ENCODE measurements around the gene CREBL2.
"Not testable (repeated sequence)": the region's sequence is repeated elsewhere in the genome, so short reads cannot be mapped to it uniquely, and the experiment has no call there.

CREBL2 gene

DNA sequence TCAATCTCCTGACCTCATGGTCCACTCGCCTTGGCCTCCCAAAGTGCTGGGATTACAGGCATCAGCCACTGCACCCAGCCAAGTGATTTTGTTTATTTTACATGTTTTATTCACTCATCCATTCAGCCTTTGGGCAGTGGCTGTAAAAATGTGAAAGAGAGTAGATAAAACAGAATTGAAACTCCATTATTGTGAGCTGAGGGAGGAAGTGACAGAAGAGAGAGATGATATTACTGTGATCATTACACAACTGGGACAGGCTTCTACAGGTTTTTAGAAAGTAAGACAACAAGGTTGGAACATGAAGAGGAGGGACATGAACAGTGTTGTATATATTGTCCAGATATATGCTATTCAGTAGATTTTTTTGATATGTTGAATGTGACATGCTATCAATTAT, 25.0 kb downstream of the CREBL2 start:
- DNase-seq (ENCODE audit: low read depth): no peak
- no peak overlapping the region for H3K4me3 ChIP-seq (ENCODE audit: control insufficient read depth, low read depth, low read length)
- TF ChIP-seq, protein P1, sequence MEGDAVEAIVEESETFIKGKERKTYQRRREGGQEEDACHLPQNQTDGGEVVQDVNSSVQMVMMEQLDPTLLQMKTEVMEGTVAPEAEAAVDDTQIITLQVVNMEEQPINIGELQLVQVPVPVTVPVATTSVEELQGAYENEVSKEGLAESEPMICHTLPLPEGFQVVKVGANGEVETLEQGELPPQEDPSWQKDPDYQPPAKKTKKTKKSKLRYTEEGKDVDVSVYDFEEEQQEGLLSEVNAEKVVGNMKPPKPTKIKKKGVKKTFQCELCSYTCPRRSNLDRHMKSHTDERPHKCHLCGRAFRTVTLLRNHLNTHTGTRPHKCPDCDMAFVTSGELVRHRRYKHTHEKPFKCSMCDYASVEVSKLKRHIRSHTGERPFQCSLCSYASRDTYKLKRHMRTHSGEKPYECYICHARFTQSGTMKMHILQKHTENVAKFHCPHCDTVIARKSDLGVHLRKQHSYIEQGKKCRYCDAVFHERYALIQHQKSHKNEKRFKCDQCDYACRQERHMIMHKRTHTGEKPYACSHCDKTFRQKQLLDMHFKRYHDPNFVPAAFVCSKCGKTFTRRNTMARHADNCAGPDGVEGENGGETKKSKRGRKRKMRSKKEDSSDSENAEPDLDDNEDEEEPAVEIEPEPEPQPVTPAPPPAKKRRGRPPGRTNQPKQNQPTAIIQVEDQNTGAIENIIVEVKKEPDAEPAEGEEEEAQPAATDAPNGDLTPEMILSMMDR (IDR thresholded peaks at IDR 0.05; ENCODE audit: control insufficient read depth, insufficient read depth, low read depth, low read length, missing control alignments): no peak

DNA sequence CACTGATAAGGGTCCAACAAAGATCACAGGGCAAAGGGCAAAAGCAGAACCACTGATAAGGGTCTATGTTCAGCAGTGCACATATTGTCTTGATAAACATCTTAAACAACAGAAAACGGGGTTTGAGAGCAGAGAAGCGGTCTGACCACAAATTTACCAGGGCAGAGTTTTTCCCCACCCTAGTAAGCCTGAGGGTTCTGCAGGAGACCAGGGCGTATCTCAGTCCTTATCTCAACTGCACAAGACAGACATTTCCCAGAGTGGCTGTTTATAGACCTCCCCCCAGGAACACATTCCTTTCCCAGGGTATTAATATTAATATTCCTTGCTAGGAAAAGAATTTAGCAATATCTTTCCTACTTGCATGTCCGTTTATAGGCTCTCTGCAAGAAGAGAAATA, 28.3 kb downstream of the CREBL2 start:
- H3K4me3 ChIP-seq (ENCODE audit: control insufficient read depth, low read depth, low read length); DNase-seq (ENCODE audit: low read depth): not testable (repeated sequence)

DNA sequence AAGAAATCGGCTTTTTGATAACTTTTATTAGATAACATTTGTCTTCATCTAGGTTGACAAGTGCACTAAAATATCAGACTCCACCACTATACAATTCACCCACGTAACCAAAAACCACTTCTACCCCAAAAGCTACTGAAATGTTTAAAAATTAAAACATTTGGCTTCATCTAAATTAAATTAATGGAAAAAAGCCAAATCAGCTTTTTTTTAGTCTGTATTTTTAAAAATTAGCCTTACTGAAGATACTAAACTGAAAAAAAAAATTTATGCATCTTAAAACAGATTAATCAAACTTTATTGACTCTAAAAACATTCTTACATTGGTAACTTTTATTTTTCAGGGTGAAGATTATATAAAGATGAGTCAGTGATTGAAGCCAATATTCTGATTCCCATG, 30.0 kb downstream of the CREBL2 start:
- no peak for DNase-seq (ENCODE audit: low read depth)
- no peak overlapping the region for H3K4me3 ChIP-seq (ENCODE audit: control insufficient read depth, low read depth, low read length)
- TF ChIP-seq, protein P1 (IDR thresholded peaks at IDR 0.05; ENCODE audit: control insufficient read depth, insufficient read depth, low read depth, low read length, missing control alignments): no peak

DNA sequence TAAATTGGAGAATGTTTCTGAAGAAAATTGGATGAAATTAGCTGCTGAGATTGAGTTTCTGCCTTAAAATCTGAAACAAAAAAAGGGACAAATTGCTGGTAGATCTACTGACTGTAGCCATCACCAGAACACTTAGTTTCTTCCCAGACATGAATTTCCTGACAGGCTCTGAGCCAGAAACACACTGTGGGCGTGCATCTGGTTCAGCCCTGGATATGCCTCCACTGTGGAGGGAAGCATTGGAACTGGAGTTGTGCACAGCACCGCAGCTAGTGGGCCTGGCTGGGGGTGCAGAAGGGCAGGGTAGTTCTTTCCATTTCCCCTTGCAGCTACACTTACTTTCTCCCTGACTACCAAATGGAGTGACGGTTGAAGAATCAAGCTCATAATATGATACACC, 31.2 kb downstream of the CREBL2 start:
- H3K4me3 ChIP-seq (ENCODE audit: control insufficient read depth, low read depth, low read length): no peak overlapping the region
- no peak for DNase-seq (ENCODE audit: low read depth)
- TF ChIP-seq, protein P1 (IDR thresholded peaks at IDR 0.05; ENCODE audit: control insufficient read depth, insufficient read depth, low read depth, low read length, missing control alignments): no peak

DNA sequence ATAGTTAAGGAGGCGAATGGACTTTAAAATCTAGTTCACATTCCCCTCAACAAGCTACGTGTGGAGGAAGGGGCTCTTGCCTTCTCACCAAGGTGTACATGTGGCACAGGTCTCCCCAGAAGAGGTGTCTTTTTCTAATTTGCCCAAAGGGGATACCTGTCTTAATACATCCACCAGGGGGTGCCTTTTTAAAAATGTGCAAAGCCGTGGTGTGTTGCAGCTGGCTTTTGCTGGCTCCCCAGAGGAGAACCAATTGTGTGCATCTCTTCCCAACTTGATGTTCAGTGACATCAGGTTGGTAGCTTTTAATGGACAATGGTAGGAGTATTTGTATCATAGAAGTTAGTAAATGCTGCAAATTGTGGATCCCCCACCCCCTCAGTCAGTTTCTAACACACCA, 33.8 kb downstream of the CREBL2 start:
- H3K4me3 ChIP-seq (ENCODE audit: control insufficient read depth, low read depth, low read length): no peak overlapping the region
- TF ChIP-seq, protein P1 (IDR thresholded peaks at IDR 0.05; ENCODE audit: control insufficient read depth, insufficient read depth, low read depth, low read length, missing control alignments): peak; percentile 50
- DNase-seq (ENCODE audit: low read depth): no peak

DNA sequence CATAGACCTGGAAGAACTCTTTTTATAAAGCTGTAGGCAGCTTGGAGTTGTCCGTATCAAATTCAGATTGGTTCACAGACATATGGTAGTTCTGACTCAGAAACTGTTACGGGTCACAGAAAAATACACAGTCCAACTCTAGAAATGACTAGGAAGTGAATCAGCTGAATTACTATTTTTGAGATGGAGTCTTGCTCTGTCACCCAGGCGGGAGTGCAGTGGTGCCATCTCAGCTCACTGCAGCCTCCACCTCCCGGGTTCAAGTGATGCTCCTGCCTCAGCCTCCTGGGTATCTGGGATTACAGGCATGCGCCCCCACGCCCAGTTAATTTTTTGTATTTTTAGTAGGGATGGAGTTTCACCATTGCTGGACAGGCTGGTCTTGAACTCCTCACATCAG, 34.3 kb downstream of the CREBL2 start:
- peak; percentile 28 for DNase-seq (ENCODE audit: low read depth)
- H3K4me3 ChIP-seq (ENCODE audit: control insufficient read depth, low read depth, low read length): not testable (repeated sequence)

DNA sequence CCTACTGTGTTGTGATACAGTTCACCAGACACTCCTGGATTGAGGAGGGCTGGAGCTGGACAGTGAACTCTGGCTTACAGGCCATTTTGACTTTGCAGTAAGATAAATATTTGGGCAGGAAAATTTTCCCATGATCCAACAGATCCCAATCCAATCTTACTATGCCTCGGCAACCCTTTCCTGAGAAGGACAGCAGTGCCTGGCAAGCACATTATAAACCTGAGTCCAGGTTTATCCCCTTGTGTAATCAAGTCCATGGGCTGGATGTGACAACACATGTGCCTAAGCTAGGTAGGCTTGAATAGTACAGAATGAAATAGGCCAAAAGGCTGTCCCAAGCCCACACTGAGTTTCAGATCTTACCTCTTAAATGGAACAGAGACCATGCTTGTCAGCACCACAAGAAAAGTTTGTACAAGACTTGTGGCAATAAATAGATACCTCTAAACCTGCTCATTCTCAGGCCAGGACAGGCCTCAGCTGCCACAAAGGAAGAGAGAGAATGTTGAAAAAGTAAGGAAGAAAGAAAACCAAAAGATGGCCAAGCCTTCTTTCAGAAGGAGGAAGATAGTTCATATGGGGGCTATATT, 34.9 kb downstream of the CREBL2 start:
- TF ChIP-seq, protein P1 (IDR thresholded peaks at IDR 0.05; ENCODE audit: control insufficient read depth, insufficient read depth, low read depth, low read length, missing control alignments): no peak
- DNase-seq (ENCODE audit: low read depth): no peak
- no peak overlapping the region for H3K4me3 ChIP-seq (ENCODE audit: control insufficient read depth, low read depth, low read length)

DNA sequence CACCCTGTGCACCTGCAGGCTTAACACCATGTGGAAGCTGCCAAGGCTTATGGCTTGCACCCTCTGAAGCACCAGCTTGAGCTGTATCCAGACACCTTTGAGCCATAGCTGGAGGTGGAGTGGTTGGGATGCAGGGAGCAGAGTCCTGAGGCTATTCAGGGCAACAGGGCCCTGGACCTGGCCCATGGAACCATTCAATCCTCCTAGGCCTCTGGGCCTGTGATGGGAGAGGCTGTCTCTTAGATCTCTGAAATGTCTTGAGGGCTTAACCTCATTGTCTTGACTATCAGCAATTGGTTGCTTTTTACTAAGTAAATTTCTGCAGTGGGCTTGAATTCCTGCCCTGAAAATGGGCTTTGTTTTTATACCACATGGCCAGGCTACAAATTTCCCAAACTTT, 36.6 kb downstream of the CREBL2 start:
- H3K4me3 ChIP-seq (ENCODE audit: control insufficient read depth, low read depth, low read length): no peak overlapping the region
- DNase-seq (ENCODE audit: low read depth): no peak
- TF ChIP-seq, protein P1 (IDR thresholded peaks at IDR 0.05; ENCODE audit: control insufficient read depth, insufficient read depth, low read depth, low read length, missing control alignments): no peak
